PFSK-1 (cell line): ENCODE data around the gene MGST2.

Experiments used
- FOXP2 ChIP-seq: optimal IDR thresholded peaks from 2 replicates; pipeline ENCODE3; 2011; ENCODE audit warnings: borderline replicate concordance, control low read depth, inconsistent platforms; ENCODE audit not compliant: insufficient read depth; ENCODE audit errors: extremely low read length, extremely low read depth
- POLR2AphosphoS5 ChIP-seq: IDR thresholded peaks from 2 replicates; pipeline ENCODE4 v1.6.1; 2012; ENCODE audit warnings: low read depth, mild to moderate bottlenecking, control low read depth, low read length, moderate library complexity
- SIN3A ChIP-seq: IDR thresholded peaks from 2 replicates; pipeline ENCODE4 v1.6.1; 2012; ENCODE audit warnings: mild to moderate bottlenecking, low read length, moderate library complexity, borderline replicate concordance; ENCODE audit not compliant: insufficient read depth
- TAF1 ChIP-seq: IDR thresholded peaks from 2 replicates; pipeline ENCODE4 v1.6.1; 2012; ENCODE audit warnings: low read length, control low read depth, borderline replicate concordance; ENCODE audit not compliant: insufficient read depth
- TF ChIP-seq, protein P1 (sequence below), 2 experiments: IDR thresholded peaks; 2 replicates each; pipeline versions ENCODE4 v1.6.1 to v1.8.0; 2011 to 2012; ENCODE audit warnings: low read depth in 2 of 2, low read length in 2 of 2, control low read depth in 1 of 2, inconsistent platforms in 1 of 2, mild to moderate bottlenecking in 1 of 2, moderate library complexity in 1 of 2; ENCODE audit not compliant: insufficient read depth in 1 of 2

The MGST2 gene

DNA sequence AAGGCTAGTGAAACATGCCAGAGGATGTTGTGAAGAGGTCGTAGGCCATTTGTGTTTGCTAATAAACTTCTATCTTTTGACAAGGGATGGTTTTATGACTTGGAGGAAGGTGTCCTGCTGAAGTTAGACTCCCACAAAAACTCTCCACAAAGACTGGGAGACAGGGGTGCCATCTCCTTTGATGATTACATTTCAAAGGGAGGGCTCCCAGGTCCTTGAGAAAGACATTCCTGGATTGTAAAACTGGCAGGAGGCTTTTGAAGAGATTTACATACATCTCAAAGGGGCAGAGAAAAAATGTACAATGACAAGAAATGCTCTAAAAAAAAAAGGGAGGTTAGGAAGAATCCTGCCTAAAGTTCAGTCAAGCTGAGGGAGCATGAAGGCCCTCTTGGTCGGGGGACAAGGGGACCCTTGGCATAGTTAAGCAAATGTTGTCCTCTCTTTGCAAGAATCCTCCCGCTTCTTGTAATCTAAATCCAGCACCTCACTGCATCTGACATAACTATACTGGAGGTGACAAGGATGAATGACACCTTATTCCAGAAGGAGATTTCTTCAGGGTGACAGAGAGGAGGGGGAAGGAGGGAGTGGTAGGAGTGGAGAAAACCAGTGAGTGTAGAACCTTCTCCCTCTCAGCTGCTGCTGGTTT, 41.1 kb upstream of the MGST2 start:
- TF ChIP-seq SIN3A (no peak), TAF1 (no peak), FOXP2 (no peak), POLR2AphosphoS5 (no peak)
- TF ChIP-seq, protein P1, sequence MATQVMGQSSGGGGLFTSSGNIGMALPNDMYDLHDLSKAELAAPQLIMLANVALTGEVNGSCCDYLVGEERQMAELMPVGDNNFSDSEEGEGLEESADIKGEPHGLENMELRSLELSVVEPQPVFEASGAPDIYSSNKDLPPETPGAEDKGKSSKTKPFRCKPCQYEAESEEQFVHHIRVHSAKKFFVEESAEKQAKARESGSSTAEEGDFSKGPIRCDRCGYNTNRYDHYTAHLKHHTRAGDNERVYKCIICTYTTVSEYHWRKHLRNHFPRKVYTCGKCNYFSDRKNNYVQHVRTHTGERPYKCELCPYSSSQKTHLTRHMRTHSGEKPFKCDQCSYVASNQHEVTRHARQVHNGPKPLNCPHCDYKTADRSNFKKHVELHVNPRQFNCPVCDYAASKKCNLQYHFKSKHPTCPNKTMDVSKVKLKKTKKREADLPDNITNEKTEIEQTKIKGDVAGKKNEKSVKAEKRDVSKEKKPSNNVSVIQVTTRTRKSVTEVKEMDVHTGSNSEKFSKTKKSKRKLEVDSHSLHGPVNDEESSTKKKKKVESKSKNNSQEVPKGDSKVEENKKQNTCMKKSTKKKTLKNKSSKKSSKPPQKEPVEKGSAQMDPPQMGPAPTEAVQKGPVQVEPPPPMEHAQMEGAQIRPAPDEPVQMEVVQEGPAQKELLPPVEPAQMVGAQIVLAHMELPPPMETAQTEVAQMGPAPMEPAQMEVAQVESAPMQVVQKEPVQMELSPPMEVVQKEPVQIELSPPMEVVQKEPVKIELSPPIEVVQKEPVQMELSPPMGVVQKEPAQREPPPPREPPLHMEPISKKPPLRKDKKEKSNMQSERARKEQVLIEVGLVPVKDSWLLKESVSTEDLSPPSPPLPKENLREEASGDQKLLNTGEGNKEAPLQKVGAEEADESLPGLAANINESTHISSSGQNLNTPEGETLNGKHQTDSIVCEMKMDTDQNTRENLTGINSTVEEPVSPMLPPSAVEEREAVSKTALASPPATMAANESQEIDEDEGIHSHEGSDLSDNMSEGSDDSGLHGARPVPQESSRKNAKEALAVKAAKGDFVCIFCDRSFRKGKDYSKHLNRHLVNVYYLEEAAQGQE (IDR thresholded peaks at IDR 0.05; ENCODE audit: insufficient read depth in 1 of 2, low read depth in 2 of 2, low read length in 2 of 2) = no peak

DNA sequence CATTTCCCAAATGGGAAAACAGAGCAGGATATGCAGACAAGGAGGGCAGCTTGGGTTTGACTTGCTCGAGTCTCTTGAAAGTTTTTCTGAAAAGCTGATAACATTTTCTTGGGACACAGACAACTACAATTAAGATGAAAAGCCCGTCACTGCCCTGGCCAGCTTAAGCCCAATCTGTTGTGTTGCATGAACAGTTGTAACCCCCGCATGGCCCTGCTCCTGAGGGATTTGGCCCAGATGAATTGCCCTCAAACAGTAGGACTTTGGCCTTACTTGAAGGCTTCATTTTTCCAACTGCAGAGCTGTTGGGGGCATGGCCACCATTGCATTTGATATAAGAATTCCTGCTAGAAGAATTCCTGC, 40.5 kb upstream of the MGST2 start:
- TF ChIP-seq POLR2AphosphoS5 (no peak), TAF1 (no peak)
- TF ChIP-seq, protein P1 (IDR thresholded peaks at IDR 0.05; ENCODE audit: insufficient read depth in 1 of 2, low read depth in 2 of 2, low read length in 2 of 2) = no peak

DNA sequence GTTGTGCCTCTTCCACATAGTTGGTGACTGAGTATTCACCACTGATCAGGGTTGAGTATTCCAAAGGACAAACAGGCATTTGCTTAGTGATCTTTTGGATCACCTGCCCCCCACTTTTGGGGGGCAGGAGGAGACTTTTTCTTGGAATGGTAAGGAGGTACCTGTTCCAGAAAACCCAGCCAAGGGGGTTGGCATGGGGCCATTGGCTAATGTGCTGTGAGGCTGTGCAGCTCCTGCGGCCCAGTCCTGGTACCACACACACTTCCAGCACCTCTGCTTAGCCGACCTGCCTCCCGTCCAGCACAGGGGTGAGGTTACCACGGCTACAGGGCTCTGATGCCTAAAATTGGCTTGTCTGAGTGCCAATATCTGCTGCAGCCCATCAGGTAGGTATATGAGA, 40.1 kb upstream of the MGST2 start:
- no peak for TF ChIP-seq SIN3A
- no peak for TF ChIP-seq TAF1
- TF ChIP-seq POLR2AphosphoS5 = no peak
- TF ChIP-seq, protein P1 (IDR thresholded peaks at IDR 0.05; ENCODE audit: insufficient read depth in 1 of 2, low read depth in 2 of 2, low read length in 2 of 2) = no peak
- TF ChIP-seq FOXP2 = no peak

DNA sequence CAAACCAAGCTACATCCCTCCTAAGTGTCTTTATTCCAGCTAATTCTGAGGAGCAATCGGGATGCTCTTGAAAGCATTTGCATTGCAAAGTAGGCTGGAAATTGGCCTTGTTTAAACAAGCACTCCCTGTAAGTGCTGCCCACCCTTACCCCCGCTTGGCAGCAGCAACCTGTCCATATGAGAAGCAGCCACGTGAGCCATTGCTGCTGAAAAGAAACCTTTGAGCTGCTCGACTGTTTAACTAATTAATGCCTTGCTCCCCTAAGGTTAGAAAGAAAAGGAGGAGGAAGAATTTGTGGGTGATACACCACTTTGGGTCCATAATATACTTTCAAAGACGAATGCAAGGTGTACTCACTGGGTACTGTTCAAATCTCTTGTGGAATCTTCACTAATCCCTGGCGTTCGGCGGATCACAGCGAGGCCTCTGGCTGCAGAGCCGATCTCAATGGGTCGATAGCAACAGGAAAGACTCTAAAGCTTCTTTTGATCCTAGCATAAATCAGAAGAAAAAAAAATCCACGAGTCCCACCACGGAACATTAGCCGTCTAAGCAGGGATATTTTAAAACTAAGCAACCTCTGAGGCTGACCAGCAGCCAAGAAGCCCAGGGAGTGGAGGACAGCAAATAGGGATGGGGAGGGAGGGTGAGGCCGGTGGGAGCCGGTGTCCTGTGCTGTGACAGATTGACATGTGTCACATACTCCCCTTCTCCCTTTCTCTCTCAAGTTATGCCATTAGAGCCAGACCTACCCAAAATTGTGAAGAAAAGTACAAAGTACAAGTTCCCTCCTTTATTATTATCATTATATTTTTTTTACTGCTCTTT, 37.2 kb upstream of the MGST2 start:
- no peak for TF ChIP-seq FOXP2
- TF ChIP-seq TAF1 = no peak
- no peak for TF ChIP-seq POLR2AphosphoS5
- no peak for TF ChIP-seq SIN3A
- TF ChIP-seq, protein P1 (IDR thresholded peaks at IDR 0.05; ENCODE audit: insufficient read depth in 1 of 2, low read depth in 2 of 2, low read length in 2 of 2) = no peak
